Naive thymus-derived CD4-positive, alpha-beta T cell (primary cell): ENCODE data around the gene PPP4R1. TPM values are rescaled to one million over a fixed set of nuclear protein-coding genes. Genes with fewer than 3 reads are reported as not detected.
A peak's percentile ranks its signal among the peaks of the same experiment; 100 is the strongest.

Experiments
- ATAC-seq: fragments of 150-1000 bp; cut with Tn5 transposase; 2 replicates; pipeline ENCODE4 v1.10.0; 2021; ENCODE audit warnings: mild to moderate bottlenecking, moderate library complexity
- CTCF ChIA-PET: fragments of 350-600 bp; sonication (Branson Sonifier 250); formaldehyde crosslinking; loops from one replicate; lab custom pipeline; 2021; ENCODE audit warnings: antibody characterized with exemption; lab: Charles Lee
- POLR2A ChIA-PET: fragments of 350-600 bp; sonication (Branson Sonifier 250); formaldehyde crosslinking; loops from one replicate; lab custom pipeline; 2021; ENCODE audit warnings: antibody characterized with exemption, inconsistent platforms; lab: Charles Lee
- DNase-seq, 9 donors: peaks; one replicate each; pipeline versions ENCODE4 v3.0.0 to v3.0.0-alpha.2; 2020 to 2022; ENCODE audit warnings: mixed read lengths in 1 of 9
- H3K27ac ChIP-seq: one replicate; pipeline ENCODE4 v1.7.0; 2013; ENCODE audit warnings: mild to moderate bottlenecking, low read depth, low read length, moderate library complexity
- H3K27me3 ChIP-seq, 2 donors: one replicate each; pipeline ENCODE4 v1.7.0; 2013; ENCODE audit warnings: low read length in 2 of 2, mild to moderate bottlenecking in 2 of 2, moderate library complexity in 2 of 2; ENCODE audit not compliant: control insufficient read depth in 2 of 2, insufficient read depth in 2 of 2
- H3K36me3 ChIP-seq, 3 experiments: 1 replicate in 2 of 3; 2 replicates in 1 of 3; pipeline ENCODE4 v1.7.0; 2013; ENCODE audit warnings: low read length in 3 of 3, mild to moderate bottlenecking in 3 of 3, moderate library complexity in 1 of 3; ENCODE audit not compliant: insufficient read depth in 3 of 3, control insufficient read depth in 2 of 3
- H3K4me1 ChIP-seq, 2 donors: one replicate each; pipeline ENCODE4 v1.7.0; 2013; ENCODE audit warnings: low read length in 2 of 2, mild to moderate bottlenecking in 2 of 2, moderate library complexity in 1 of 2; ENCODE audit not compliant: control insufficient read depth in 2 of 2, insufficient read depth in 2 of 2
- H3K4me3 ChIP-seq: 2 replicates; pipeline ENCODE4 v1.7.0; 2013; ENCODE audit warnings: mild to moderate bottlenecking, low read length
- H3K9me3 ChIP-seq, 3 experiments: 1 replicate in 2 of 3; 2 replicates in 1 of 3; pipeline ENCODE4 v1.7.0; 2013; ENCODE audit warnings: low read length in 3 of 3; ENCODE audit not compliant: control insufficient read depth in 2 of 3
- H3K27ac Mint-ChIP-seq, 9 donors: one replicate each; pipeline ENCODE4 v1.8.0; 2020 to 2022; ENCODE audit warnings: mixed read lengths in 9 of 9, mild to moderate bottlenecking in 8 of 9, moderate library complexity in 5 of 9, inconsistent platforms in 2 of 9
- H3K27me3 Mint-ChIP-seq, 5 donors: one replicate each; pipeline ENCODE4 v1.8.0; 2021 to 2022; ENCODE audit warnings: mixed read lengths in 5 of 5, mild to moderate bottlenecking in 1 of 5
- H3K36me3 Mint-ChIP-seq, 5 donors: one replicate each; pipeline ENCODE4 v1.8.0; 2020 to 2022; ENCODE audit warnings: mixed read lengths in 5 of 5, mild to moderate bottlenecking in 3 of 5, inconsistent platforms in 1 of 5
- H3K4me1 Mint-ChIP-seq, 7 donors: one replicate each; pipeline ENCODE4 v1.8.0; 2020 to 2022; ENCODE audit warnings: mixed read lengths in 7 of 7, mild to moderate bottlenecking in 3 of 7, inconsistent platforms in 1 of 7
- H3K4me3 Mint-ChIP-seq, 10 donors: one replicate each; pipeline ENCODE4 v1.8.0; 2020 to 2022; ENCODE audit warnings: mild to moderate bottlenecking in 10 of 10, mixed read lengths in 10 of 10, moderate library complexity in 6 of 10, inconsistent platforms in 2 of 10
- H3K9me3 Mint-ChIP-seq, 11 donors: one replicate each; pipeline ENCODE4 v1.8.0; 2020 to 2022; ENCODE audit warnings: mixed read lengths in 11 of 11, mild to moderate bottlenecking in 4 of 11, inconsistent platforms in 1 of 11, moderate library complexity in 1 of 11
- intact Hi-C, 2 donors: fragments of 100-400 bp; cut with micrococcal nuclease; formaldehyde crosslinking; loops; one replicate each; pipeline ENCODE4 v1.15.1; 2023
- polyA plus RNA-seq, 2 donors: library from polyadenylated mRNA; unstranded; fragments of 300-500 nt; fragmentation: Illumina TruSeq; gene quantifications; one replicate each; pipeline ENCODE4 v1.2.3, GENCODE V29; 2021
- total RNA-seq, 6 experiments: library from RNA in 5 of 6; stranded (reverse) in 5 of 6; gene quantifications; 1 replicate in 5 of 6; 2 replicates in 1 of 6; pipeline ENCODE4 v1.2.3 and lab custom pipeline; 2021 to 2026

The PPP4R1 gene
- total and polyA plus RNA-seq, 7 experiments from 2014 or later = 5.5 to 54.6 (median 36.7) TPM

DNA sequence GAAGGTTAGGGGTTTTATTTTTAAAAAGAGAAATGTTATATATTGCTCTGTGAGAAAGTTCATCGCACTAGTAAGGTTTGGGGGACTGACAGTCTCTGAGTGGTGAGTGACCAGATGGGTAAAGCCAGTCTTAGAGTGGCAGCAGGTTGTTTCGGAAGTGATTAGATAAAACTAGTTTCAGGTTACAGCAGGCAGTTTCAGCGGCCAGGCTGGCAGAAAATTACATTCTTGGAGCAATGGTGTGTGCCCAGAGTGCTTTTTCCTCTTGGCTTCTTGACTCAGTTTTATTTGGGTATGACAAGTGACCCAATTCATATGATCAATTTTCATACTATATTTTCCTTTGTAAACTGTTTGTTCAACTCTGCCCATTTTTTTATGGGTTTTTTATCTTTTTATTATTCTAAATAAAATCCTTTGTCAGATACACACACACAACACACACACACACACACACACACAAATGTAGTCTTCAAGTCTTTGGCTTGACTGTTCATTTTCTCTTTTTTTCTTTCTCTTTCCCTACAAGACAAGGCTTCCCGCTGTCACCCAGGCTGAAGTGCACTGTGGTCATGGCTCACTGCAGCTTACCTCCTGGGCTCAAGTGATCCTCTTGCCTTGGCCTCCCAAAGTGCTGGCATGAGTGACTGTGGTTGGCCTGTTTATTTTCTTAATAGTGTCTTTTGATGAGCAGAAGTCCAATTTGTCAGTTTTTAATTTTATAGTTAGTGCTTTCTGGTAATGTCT lies 108.1 kb downstream of the PPP4R1 start:
- no peak overlapping the region for H3K4me3 ChIP-seq
- POLR2A ChIA-PET = no interaction called here
- no peaks in the 10 kb centered on the region for H3K36me3 ChIP-seq
- H3K27me3 Mint-ChIP-seq = no peaks in the 10 kb centered on the region
- peak overlapping the region in 1 of 10 donors; percentile 16 for H3K4me3 Mint-ChIP-seq
- no peak overlapping the region for H3K27ac ChIP-seq
- H3K9me3 ChIP-seq = peaks cover 0 to 6% (median 4%) of the 10 kb centered on the region in 3 experiments
- H3K9me3 Mint-ChIP-seq = peaks cover 0 to 28% (median 12%) of the 10 kb centered on the region in 11 donors
- intact Hi-C loops = no loop called here
- H3K27me3 ChIP-seq = no peaks in the 10 kb centered on the region
- peak overlapping the region in 3 of 9 donors; percentile 10 to 65 (median 19) for H3K27ac Mint-ChIP-seq
- ATAC-seq (no peak), DNase-seq (no peak)
- H3K36me3 Mint-ChIP-seq = peaks cover 0 to 42% (median 26%) of the 10 kb centered on the region in 5 donors
- H3K4me1 ChIP-seq = no peaks in the 10 kb centered on the region
- peaks cover 4 to 56% (median 38%) of the 10 kb centered on the region in 7 donors for H3K4me1 Mint-ChIP-seq
- CTCF ChIA-PET = no interaction called here

Other genes with a start within 250 kb of the PPP4R1 start
- gene RALBP1, start 139.0 kb downstream of the PPP4R1 start, total RNA-seq = 10 to 100 TPM; 20.3 to 47.8 (median 42.2) TPM
- 10 to 100 TPM; 31.5 to 40.0 TPM for gene RALBP1, start 139.0 kb downstream of the PPP4R1 start, polyA plus RNA-seq
- gene RAB31, start 93.7 kb upstream of the PPP4R1 start, total RNA-seq = 10 to 100 TPM in 1 of 5 experiments, 1 to 10 TPM in 4; 1.1 to 48.6 (median 2.3) TPM
- gene RAB31, start 93.7 kb upstream of the PPP4R1 start, polyA plus RNA-seq = under 1 TPM; 0.41 to 0.76 TPM